T-cell (primary cell): ENCODE measurements around the gene CADM1. TPM values are rescaled to one million over a fixed set of nuclear protein-coding genes. Genes with fewer than 3 reads are reported as not detected.
A peak's percentile ranks its signal among the peaks of the same experiment; 100 is the strongest.

ENCODE experiments used
- ATAC-seq, 4 experiments: fragments of 200-7000 bp in 3 of 4; fragments of 150-1000 bp in 1 of 4; cut with Tn5 transposase; replicated peaks in 1 of 4; 1 replicate in 3 of 4; 2 replicates in 1 of 4; pipeline ENCODE4 v1.10.0; 2021; ENCODE audit warnings: moderate library complexity in 3 of 4, mild to moderate bottlenecking in 2 of 4, moderate number of reproducible peaks in 1 of 4
- CTCF ChIA-PET, 2 donors: fragments of 300-600 bp; sonication (Branson Sonifier 250); formaldehyde crosslinking; loops; one replicate each; lab custom pipeline; 2022; ENCODE audit warnings: antibody characterized with exemption in 2 of 2; lab: Charles Lee
- POLR2A ChIA-PET, 2 donors: fragments of 300-600 bp; sonication (Branson Sonifier 250); formaldehyde crosslinking; loops; one replicate each; lab custom pipeline; 2022; ENCODE audit warnings: antibody characterized with exemption in 2 of 2; lab: Charles Lee
- DNase-seq, 35 experiments: peaks; one replicate each; pipeline versions ENCODE4 v3.0.0 to v3.0.0-alpha.2; 2013 to 2023
- H3K27ac ChIP-seq: one replicate; pipeline ENCODE4 v1.5.1; 2013; ENCODE audit warnings: low read length
- H3K27me3 ChIP-seq, 2 experiments: replicated peaks in 1 of 2; 1 replicate in 1 of 2; 2 replicates in 1 of 2; pipeline versions ENCODE4 v1.6.1 to v1.7.0; 2013; ENCODE audit warnings: low read length in 1 of 2, mixed read lengths in 1 of 2; ENCODE audit not compliant: control insufficient read depth in 2 of 2, insufficient read depth in 2 of 2; ENCODE audit errors: extremely low read depth in 1 of 2
- H3K36me3 ChIP-seq, 2 donors: 1 replicate in 1 of 2; 2 replicates in 1 of 2; pipeline versions ENCODE4 v1.6.1 to v1.7.0; 2013; ENCODE audit warnings: low read length in 1 of 2; ENCODE audit not compliant: control insufficient read depth in 2 of 2, insufficient read depth in 1 of 2; ENCODE audit errors: extremely low read depth in 1 of 2
- H3K4me1 ChIP-seq, 2 experiments: 1 replicate in 1 of 2; 2 replicates in 1 of 2; pipeline versions ENCODE4 v1.6.1 to v1.7.0; 2013; ENCODE audit warnings: low read length in 2 of 2, mixed read lengths in 1 of 2; ENCODE audit not compliant: insufficient read depth in 2 of 2, control insufficient read depth in 1 of 2; ENCODE audit errors: extremely low read depth in 1 of 2
- H3K4me3 ChIP-seq, 2 donors: 1 replicate in 1 of 2; 2 replicates in 1 of 2; pipeline versions ENCODE4 v1.5.1 to v1.7.0; 2013; ENCODE audit warnings: mild to moderate bottlenecking in 2 of 2, low read length in 1 of 2, moderate library complexity in 1 of 2; ENCODE audit not compliant: control insufficient read depth in 1 of 2; ENCODE audit errors: extremely low read depth in 1 of 2
- H3K9me3 ChIP-seq: 2 replicates; pipeline ENCODE4 v1.7.0; 2013
- H3K27ac Mint-ChIP-seq, 2 donors: one replicate each; pipeline ENCODE4 v1.8.0; 2020 to 2021; ENCODE audit warnings: mild to moderate bottlenecking in 2 of 2, mixed read lengths in 2 of 2
- H3K27me3 Mint-ChIP-seq, 2 donors: one replicate each; pipeline ENCODE4 v1.8.0; 2021 to 2022; ENCODE audit warnings: mixed read lengths in 2 of 2
- H3K36me3 Mint-ChIP-seq: one replicate; pipeline ENCODE4 v1.8.0; 2021; ENCODE audit warnings: mixed read lengths
- H3K4me1 Mint-ChIP-seq, 3 donors: one replicate each; pipeline ENCODE4 v1.8.0; 2020 to 2022; ENCODE audit warnings: mixed read lengths in 3 of 3, mild to moderate bottlenecking in 1 of 3
- H3K4me3 Mint-ChIP-seq, 3 donors: one replicate each; pipeline ENCODE4 v1.8.0; 2020 to 2022; ENCODE audit warnings: mild to moderate bottlenecking in 3 of 3, mixed read lengths in 3 of 3, moderate library complexity in 3 of 3
- H3K9me3 Mint-ChIP-seq, 3 donors: one replicate each; pipeline ENCODE4 v1.8.0; 2020 to 2022; ENCODE audit warnings: mixed read lengths in 3 of 3
- WGBS: methylation state at CpG from one replicate; pipeline ENCODE4 v1.1.5; 2013; ENCODE audit warnings: missing lambda C conversion rate; ENCODE audit not compliant: insufficient coverage; 5-methylcytosine and 5-hydroxymethylcytosine counted together
- total RNA-seq, 35 experiments: library from RNA in 6 of 35; stranded (reverse) in 6 of 35; fragments of 120-200 nt in 1 of 35; gene quantifications; one replicate each; pipeline versions ENCODE4 v1.2.1 to v1.2.4 and lab custom pipeline; 2013 to 2026

The CADM1 gene
- total RNA-seq, 5 donors from 2014 or later (not counting 1 experiment from before 2014, with no cell fraction given) = 2.1 to 6.7 (median 3.1) TPM

DNA sequence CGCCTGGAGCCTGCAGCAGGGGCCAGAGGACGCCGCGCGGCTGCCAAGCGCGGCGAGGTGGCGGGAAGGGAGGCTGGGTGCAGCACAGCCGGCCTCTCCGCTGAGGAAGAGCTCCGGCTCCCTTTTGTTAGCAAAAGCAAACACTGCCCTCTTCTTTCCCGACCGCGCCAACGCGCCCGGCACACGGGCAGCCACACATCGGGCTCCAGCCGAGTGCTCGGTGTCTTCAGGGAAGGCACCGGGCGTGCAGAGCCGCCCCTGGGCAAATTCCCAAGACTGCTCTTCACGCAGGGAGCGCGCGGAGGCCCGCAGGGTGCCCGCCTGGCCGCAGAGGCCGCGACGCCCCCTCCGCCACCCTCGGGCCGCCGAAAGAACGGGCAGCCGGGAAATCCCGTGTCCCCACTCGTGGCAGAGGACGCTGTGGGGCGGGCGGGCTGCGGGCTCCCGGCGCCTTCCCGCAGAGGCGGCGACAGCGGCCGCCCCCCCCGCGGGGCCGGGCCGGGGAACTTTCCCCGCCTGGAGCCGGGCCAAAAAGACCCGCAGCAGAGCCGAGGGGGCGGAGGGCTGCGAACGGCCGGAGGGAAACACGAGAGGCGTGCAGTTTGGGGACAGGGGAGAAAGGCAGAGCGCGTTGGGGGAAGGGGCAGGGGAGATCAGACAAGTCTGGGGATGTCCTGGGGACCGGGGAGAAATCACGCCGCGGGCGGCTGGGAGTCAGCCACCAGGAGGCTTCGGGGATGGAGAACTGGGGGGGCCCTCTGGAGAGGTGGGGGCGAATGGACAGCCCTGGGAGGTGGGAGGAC is 931 bp downstream of the CADM1 start:
- Histone ChIP-seq H3K4me1 (peaks cover 4 to 36% of the 10 kb centered on the region in 2 experiments), H3K27me3 (peaks cover 22 to 51% of the 10 kb centered on the region in 2 experiments), H3K36me3 (no peaks in the 10 kb centered on the region), H3K27ac (no peak overlapping the region), H3K4me3 (peak overlapping the region; percentile 62 to 66), H3K9me3 (no peaks in the 10 kb centered on the region)
- DNase-seq (peak in 9 of 35 experiments; percentile 0 to 39 (median 7)), ATAC-seq (peak in 2 of 4 experiments; percentile 10 to 17)
- Mint-ChIP-seq H3K27ac (no peak overlapping the region), H3K4me1 (peaks cover 13 to 15% (median 14%) of the 10 kb centered on the region in 3 donors), H3K4me3 (peak overlapping the region in 2 of 3 donors; percentile 72 to 73), H3K27me3 (peaks cover 26 to 30% of the 10 kb centered on the region in 2 donors), H3K36me3 (no peaks in the 10 kb centered on the region), H3K9me3 (no peaks in the 10 kb centered on the region)
- WGBS = 2% methylated on average over 76 of the region's 77 CpGs
- ChIA-PET CTCF (no interaction called here), POLR2A (no interaction called here)

DNA sequence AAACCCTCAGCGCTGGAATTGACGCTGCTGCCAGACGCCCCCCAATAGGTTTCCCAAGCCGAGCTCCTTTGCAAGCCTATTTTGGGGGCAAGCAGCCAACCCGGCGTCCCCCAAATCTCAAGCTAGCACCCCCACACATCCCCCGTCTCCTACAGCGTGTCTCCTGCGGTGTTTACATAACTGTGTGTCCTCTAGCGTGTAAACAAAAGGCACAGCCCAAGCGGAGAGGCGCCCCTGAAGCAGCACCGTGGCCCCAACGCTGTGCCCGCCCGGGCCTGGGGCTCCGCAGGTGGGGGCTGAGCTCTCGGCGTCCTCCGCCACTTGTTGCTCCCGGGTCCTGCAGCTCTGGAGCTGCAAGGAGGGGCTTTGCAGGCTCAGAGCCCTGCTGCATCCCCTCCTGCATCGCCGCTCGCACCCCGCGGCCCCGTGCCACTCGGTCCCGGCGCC is 1.6 kb downstream of the CADM1 start:
- H3K4me1 ChIP-seq = peaks cover 4 to 36% of the 10 kb centered on the region in 2 experiments
- no peaks in the 10 kb centered on the region for H3K36me3 ChIP-seq
- H3K27ac ChIP-seq = no peak overlapping the region
- no peak overlapping the region for H3K27ac Mint-ChIP-seq
- H3K27me3 Mint-ChIP-seq = peaks cover 30 to 31% of the 10 kb centered on the region in 2 donors
- H3K27me3 ChIP-seq = peaks cover 24 to 52% of the 10 kb centered on the region in 2 experiments
- ChIA-PET CTCF (no interaction called here), POLR2A (no interaction called here)
- H3K4me3 Mint-ChIP-seq = no peak overlapping the region
- no peaks in the 10 kb centered on the region for H3K9me3 Mint-ChIP-seq
- DNase-seq (peak in 2 of 35 experiments; percentile 0 to 8), ATAC-seq (no peak)
- 4% methylated on average over 30 of the region's 30 CpGs for WGBS
- H3K9me3 ChIP-seq = no peaks in the 10 kb centered on the region
- peaks cover 13 to 15% (median 14%) of the 10 kb centered on the region in 3 donors for H3K4me1 Mint-ChIP-seq
- H3K36me3 Mint-ChIP-seq = no peaks in the 10 kb centered on the region
- H3K4me3 ChIP-seq = peak overlapping the region; percentile 39 to 58

DNA sequence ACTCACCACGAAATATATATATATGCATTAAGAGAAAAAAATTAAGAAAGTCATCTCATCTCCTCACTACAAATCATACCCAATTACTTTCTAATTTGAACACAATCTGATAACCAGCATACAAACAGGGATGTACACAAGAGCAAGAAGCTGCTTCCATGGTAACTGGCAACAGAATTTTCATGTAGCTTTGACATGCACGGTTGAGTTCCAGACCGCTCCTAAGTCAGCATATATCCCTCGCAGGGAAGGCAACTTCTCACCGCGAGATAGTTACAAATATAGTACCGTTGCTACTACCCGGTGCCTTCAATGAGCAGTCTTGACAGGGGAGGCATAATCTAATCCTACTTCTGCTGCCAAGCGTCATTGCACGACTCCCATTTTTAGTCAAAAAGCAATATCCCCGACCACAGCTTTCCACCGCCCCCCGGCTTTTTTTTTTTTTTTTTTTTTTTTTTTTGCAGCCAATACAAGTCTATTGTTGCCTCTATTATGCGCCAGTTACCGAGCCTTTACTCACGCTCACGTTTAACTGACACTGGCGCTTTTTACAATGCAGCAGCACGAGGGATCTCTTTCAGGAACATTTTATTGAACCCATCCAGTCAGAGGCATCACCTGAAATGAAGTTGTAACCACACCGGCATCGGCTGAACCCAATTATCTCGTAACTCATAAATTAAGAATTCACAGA is 2.2 kb downstream of the CADM1 start:
- H3K27me3 Mint-ChIP-seq = peaks cover 24 to 31% of the 10 kb centered on the region in 2 donors
- Histone ChIP-seq H3K27ac (no peak overlapping the region), H3K4me3 (peak overlapping the region; percentile 39 to 58), H3K9me3 (no peaks in the 10 kb centered on the region), H3K4me1 (peaks cover 4 to 36% of the 10 kb centered on the region in 2 experiments), H3K36me3 (no peaks in the 10 kb centered on the region), H3K27me3 (peaks cover 24 to 52% of the 10 kb centered on the region in 2 experiments)
- H3K36me3 Mint-ChIP-seq = no peaks in the 10 kb centered on the region
- POLR2A ChIA-PET = interaction anchor here in 1 of 2 donors (0.6 kb wide), 1 partner anchor 197 kb away, joined by 3 read pairs; no protein-coding TSS in a partner anchor
- no peak for ATAC-seq
- H3K4me1 Mint-ChIP-seq = peaks cover 13 to 15% (median 14%) of the 10 kb centered on the region in 3 donors
- CTCF ChIA-PET = no interaction called here
- WGBS = 1% methylated on average over 19 of the region's 22 CpGs
- H3K27ac Mint-ChIP-seq = no peak overlapping the region
- no peak overlapping the region for H3K4me3 Mint-ChIP-seq
- DNase-seq = peak in 1 of 35 experiments; percentile 11
- no peaks in the 10 kb centered on the region for H3K9me3 Mint-ChIP-seq

DNA sequence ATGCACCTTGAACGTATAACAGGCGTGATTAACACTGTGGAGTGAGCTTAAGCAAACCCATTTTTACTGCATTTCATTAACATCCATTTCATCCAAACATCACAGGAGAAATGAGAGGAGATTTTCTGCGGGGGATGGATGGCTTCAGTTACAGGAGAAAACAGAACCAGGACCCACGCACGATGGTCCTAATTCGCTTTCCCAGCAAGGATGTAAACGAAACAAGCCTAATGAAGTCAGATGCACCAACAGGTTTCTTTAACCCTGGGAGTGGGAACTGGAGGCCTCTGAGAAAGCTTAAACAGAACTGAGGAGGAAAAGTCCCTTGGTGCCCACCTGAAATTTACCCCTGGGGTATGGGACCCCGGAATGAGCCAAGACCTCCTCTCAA is 2.7 kb downstream of the CADM1 start:
- Mint-ChIP-seq H3K4me3 (no peak overlapping the region), H3K27ac (no peak overlapping the region), H3K4me1 (peaks cover 13 to 15% (median 14%) of the 10 kb centered on the region in 3 donors), H3K27me3 (peaks cover 25 to 31% of the 10 kb centered on the region in 2 donors), H3K9me3 (no peaks in the 10 kb centered on the region), H3K36me3 (no peaks in the 10 kb centered on the region)
- no peak for ATAC-seq
- 34% methylated on average over 4 of the region's 8 CpGs for WGBS
- POLR2A ChIA-PET = interaction anchor here in 1 of 2 donors (0.6 kb wide), 1 partner anchor 197 kb away, joined by 3 read pairs; no protein-coding TSS in a partner anchor
- no peaks in the 10 kb centered on the region for H3K36me3 ChIP-seq
- no peak for DNase-seq
- H3K27ac ChIP-seq = no peak overlapping the region
- H3K4me3 ChIP-seq = no peak overlapping the region
- H3K9me3 ChIP-seq = no peaks in the 10 kb centered on the region
- CTCF ChIA-PET = no interaction called here
- H3K27me3 ChIP-seq = peaks cover 24 to 52% of the 10 kb centered on the region in 2 experiments
- H3K4me1 ChIP-seq = peaks cover 4 to 36% of the 10 kb centered on the region in 2 experiments

DNA sequence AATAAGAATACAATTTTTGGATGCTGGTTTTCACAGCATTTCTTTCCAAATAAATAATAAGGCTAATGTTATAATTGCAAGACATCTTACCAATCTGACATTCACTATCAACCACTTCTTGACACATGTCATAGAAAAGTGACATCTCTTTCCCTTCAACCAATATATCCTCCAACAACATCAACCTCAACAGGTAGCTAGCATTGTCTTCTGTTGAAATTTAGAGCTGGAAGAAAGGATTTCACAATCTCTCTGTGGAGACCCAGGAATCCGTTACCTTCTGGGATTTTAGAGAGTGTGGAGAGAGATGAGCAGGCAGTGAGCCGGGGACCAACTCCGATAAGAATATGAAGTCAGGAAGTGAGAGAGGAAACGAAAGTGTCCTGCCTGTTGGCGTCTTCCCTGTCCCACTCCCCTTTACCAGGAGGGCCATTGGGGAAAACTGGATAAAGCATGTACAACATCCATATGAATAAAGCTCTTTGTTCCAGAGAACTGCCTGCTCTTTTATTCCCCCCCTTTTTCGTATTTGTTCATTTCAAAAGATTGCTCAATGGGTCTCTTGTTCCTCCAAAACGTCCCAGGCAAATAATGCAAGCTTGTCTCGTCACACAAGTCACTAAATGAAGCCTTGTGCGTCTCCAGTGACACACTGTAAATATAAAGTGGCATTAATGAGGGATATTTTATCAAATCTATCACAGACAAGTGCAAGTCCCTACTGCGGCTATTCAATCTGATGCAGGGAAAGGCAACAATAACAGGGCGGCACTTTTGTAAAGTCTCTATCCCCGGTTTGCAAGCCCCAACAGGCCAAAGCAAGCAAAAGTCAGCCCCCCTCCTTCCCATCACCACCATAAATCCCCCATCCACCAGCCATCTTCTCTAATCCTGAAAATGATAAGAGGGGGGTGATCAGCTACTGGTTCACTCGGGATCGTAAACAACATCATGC is 3.4 kb downstream of the CADM1 start:
- WGBS = 17% methylated on average over 1 of the region's 14 CpGs
- POLR2A ChIA-PET = no interaction called here
- Mint-ChIP-seq H3K4me3 (no peak overlapping the region), H3K27me3 (peaks cover 28 to 30% of the 10 kb centered on the region in 2 donors), H3K9me3 (no peaks in the 10 kb centered on the region), H3K36me3 (no peaks in the 10 kb centered on the region), H3K4me1 (peaks cover 13 to 15% (median 14%) of the 10 kb centered on the region in 3 donors), H3K27ac (no peak overlapping the region)
- H3K27ac ChIP-seq = no peak overlapping the region
- H3K36me3 ChIP-seq = no peaks in the 10 kb centered on the region
- CTCF ChIA-PET = no interaction called here
- ATAC-seq (no peak), DNase-seq (no peak)
- no peaks in the 10 kb centered on the region for H3K9me3 ChIP-seq
- peaks cover 24 to 47% of the 10 kb centered on the region in 2 experiments for H3K27me3 ChIP-seq
- no peak overlapping the region for H3K4me3 ChIP-seq
- H3K4me1 ChIP-seq = peaks cover 4 to 36% of the 10 kb centered on the region in 2 experiments
